Adrenal gland (tissue), 12 donors: ENCODE results near the gene RBFOX1. TPM values are rescaled to one million over a fixed set of nuclear protein-coding genes. Genes with fewer than 3 reads are reported as not detected.

ENCODE experiments used
- DNase-seq, 7 donors: peaks; one replicate each; pipeline ENCODE4 v3.0.0-alpha.2; 2019 to 2020
- H3K27ac ChIP-seq, 5 donors: fragments of 200-600 bp; sonication (generic) in 4 of 5; 1 replicate in 3 of 5; 2 replicates in 2 of 5; pipeline versions ENCODE4 v1.5.1 to v1.8.0; 2016 to 2020; ENCODE audit warnings: mild to moderate bottlenecking in 1 of 5
- H3K27me3 ChIP-seq: fragments of 200-600 bp; 2 replicates; pipeline ENCODE4 v1.8.0; 2021
- H3K36me3 ChIP-seq, 2 donors: fragments of 200-600 bp; replicated peaks in 1 of 2; 1 replicate in 1 of 2; 2 replicates in 1 of 2; pipeline versions ENCODE4 v1.5.1 to v1.8.0; 2018 to 2022
- H3K4me1 ChIP-seq, 2 donors: fragments of 200-600 bp; replicated peaks in 1 of 2; 1 replicate in 1 of 2; 2 replicates in 1 of 2; pipeline versions ENCODE4 v1.5.1 to v1.8.0; 2018 to 2021
- H3K4me3 ChIP-seq, 4 donors: fragments of 200-600 bp; sonication (generic) in 3 of 4; one replicate each; pipeline ENCODE4 v1.5.1; 2016 to 2018
- H3K9me3 ChIP-seq, 3 donors: fragments of 200-600 bp; sonication (generic) in 1 of 3; replicated peaks in 1 of 3; 1 replicate in 2 of 3; 2 replicates in 1 of 3; pipeline versions ENCODE4 v1.5.1 to v1.8.0; 2016 to 2021
- CTCF ChIP-seq, 6 experiments: fragments of 450-650 bp in 4 of 6; fragments of 200-600 bp in 2 of 6; sonication (generic) in 1 of 6; IDR thresholded peaks; 1 replicate in 5 of 6; 2 replicates in 1 of 6; pipeline versions ENCODE4 v1.5.1 to v1.8.0; 2016 to 2021; ENCODE audit warnings: antibody characterized with exemption in 6 of 6, mild to moderate bottlenecking in 2 of 6, moderate library complexity in 1 of 6
- POLR2A ChIP-seq, 2 donors: fragments of 450-650 bp; IDR thresholded peaks; one replicate each; pipeline ENCODE4 v1.6.1; 2017; ENCODE audit warnings: antibody characterized with exemption in 2 of 2, mild to moderate bottlenecking in 2 of 2, moderate library complexity in 1 of 2
- WGBS, 4 donors: extraction: QIAGEN DNeasy Blood & Tissue Kit in 2 of 4; methylation state at CpG; one replicate each; pipeline versions ENCODE4 v1.1.5 to v1.1.7; 2013 to 2017; 5-methylcytosine and 5-hydroxymethylcytosine counted together
- intact Hi-C, 2 donors: fragments of 100-400 bp; cut with DNase I; formaldehyde crosslinking; loops; one replicate each; pipeline versions ENCODE4 v1.14.1 to v1.15.0; 2022 to 2023
- polyA plus RNA-seq, 3 donors: library from polyadenylated mRNA; stranded (reverse); fragments of 200-250 nt in 2 of 3; fragments of 350-450 nt in 1 of 3; fragmentation: Illumina TruSeq in 1 of 3; extraction: RNeasy Lipid Tissue Mini Kit (QIAGEN cat#74804) in 1 of 3; gene quantifications; one replicate each; pipeline ENCODE4 v1.2.3, GENCODE V29; 2013 to 2014
- total RNA-seq, 9 donors: library from RNA; depleted of rRNA in 4 of 9; stranded (reverse); fragments of >200 nt in 4 of 9; fragments of 120-200 nt in 1 of 9; fragmentation: NEBNext Ultra II Directional in 1 of 9; extraction: Animal tissue kit (Norgen Biotek cat#: 25700) in 1 of 9; gene quantifications; one replicate each; pipeline versions ENCODE4 v1.1.0 to v1.2.4, GENCODE V29; 2013 to 2023
- donor health status: healthy with polysubstance abuse.
- donor health status: Bipolar disorder and iron deficiency.
- donor health status: DM: yes; HTN: yes; CAD: no.
- donor health status: DM: no; HTN: no; CAD: no.
- donor health status: DM: no; HTN: no; CAD: no.
- donor health status: DM: yes; HTN: yes; CAD: no.

RBFOX1 gene
- total and polyA plus RNA-seq, 12 donors, result 0.19 to 6.3 (median 0.71) TPM; not detected in 4

DNA sequence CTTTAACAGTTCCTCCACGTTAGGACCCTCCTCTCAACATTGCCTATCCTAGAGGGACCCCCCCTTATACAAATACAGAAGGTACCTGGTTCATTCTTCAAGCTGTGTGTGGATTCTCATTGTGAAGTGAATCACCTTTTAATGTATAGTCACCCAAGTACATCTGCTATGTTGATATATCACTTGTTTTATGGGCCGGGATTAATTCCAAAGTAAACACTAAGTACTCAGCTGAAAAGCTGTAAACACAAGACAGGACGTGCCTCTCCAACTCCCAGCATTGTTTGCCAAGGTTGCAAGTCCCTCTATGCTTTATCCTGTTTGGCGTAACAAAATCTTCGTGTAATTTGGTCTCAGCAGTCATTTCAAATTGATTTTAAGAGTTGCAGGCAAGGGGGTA, 123.6 kb downstream of the RBFOX1 start:
- no peak for DNase-seq
- 48 to 63% (median 52%) methylated on average over 5 of the region's 5 CpGs for WGBS, 4 donors
- H3K9me3 ChIP-seq, result no peaks in the 10 kb centered on the region
- no peaks in the 10 kb centered on the region for H3K36me3 ChIP-seq
- H3K27ac ChIP-seq, result no peak overlapping the region
- intact Hi-C loops, result no loop called here
- H3K4me1 ChIP-seq, result no peaks in the 10 kb centered on the region
- TF ChIP-seq POLR2A (IDR thresholded peaks at IDR 0.05), result no peak
- TF ChIP-seq CTCF (IDR thresholded peaks at IDR 0.05), result no peak
- no peaks in the 10 kb centered on the region for H3K27me3 ChIP-seq
- no peak overlapping the region for H3K4me3 ChIP-seq

GRCh38 chr16:7458144-7458543, 125.5 kb downstream of the RBFOX1 start:
- H3K27me3 ChIP-seq, result no peaks in the 10 kb centered on the region
- no peak for TF ChIP-seq POLR2A (IDR thresholded peaks at IDR 0.05)
- no peak for TF ChIP-seq CTCF (IDR thresholded peaks at IDR 0.05)
- no peaks in the 10 kb centered on the region for H3K36me3 ChIP-seq
- no peaks in the 10 kb centered on the region for H3K4me1 ChIP-seq
- H3K4me3 ChIP-seq, result no peak overlapping the region
- intact Hi-C loops, result no loop called here
- no peak overlapping the region for H3K27ac ChIP-seq
- no peak for DNase-seq
- WGBS, 4 donors, result 63 to 77% (median 70%) methylated on average over 3 of the region's 3 CpGs
- no peaks in the 10 kb centered on the region for H3K9me3 ChIP-seq

- intact Hi-C loops, result no loop called here
- 77 to 85% (median 80%) methylated on average over 3 of the region's 3 CpGs for WGBS, 4 donors
Observed at GRCh38 chr16:7470344-7470743, 137.7 kb downstream of the RBFOX1 start.

DNA sequence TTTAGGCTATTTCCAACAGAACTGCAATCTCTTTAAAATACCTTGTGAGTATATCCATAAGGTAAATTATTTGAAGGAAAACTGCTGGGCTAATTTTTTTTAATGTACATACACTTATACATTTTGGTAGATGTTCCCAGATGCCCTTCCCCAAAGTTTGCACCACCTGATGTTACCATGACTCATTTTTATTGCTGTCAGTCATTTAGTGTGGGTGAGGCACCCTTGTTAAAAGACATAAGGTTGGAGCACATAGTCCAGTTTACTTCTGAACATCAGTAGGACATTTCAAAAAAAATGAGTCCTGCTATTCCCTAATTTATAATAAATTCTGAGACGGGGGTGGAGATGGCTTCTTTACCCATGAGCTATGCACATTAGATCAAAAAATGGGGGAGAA, 138.6 kb downstream of the RBFOX1 start:
- Histone ChIP-seq H3K4me3 (no peak overlapping the region), H3K36me3 (no peaks in the 10 kb centered on the region), H3K27me3 (no peaks in the 10 kb centered on the region), H3K4me1 (no peaks in the 10 kb centered on the region), H3K9me3 (no peaks in the 10 kb centered on the region), H3K27ac (no peak overlapping the region)
- TF ChIP-seq CTCF (IDR thresholded peaks at IDR 0.05) (no peak), POLR2A (IDR thresholded peaks at IDR 0.05) (no peak)
- 0 to 11% (median 0%) methylated on average over 1 of the region's 1 CpG; no CpG with 5 or more reads in 1 of the 4 donors for WGBS, 4 donors
- intact Hi-C loops, result no loop called here
- no peak for DNase-seq

More at GRCh38 chr16:7470344-7470743, 137.7 kb downstream of the RBFOX1 start:
- Histone ChIP-seq H3K27ac (no peak overlapping the region), H3K9me3 (no peaks in the 10 kb centered on the region), H3K4me1 (no peaks in the 10 kb centered on the region), H3K4me3 (no peak overlapping the region), H3K36me3 (no peaks in the 10 kb centered on the region), H3K27me3 (no peaks in the 10 kb centered on the region)
- no peak for DNase-seq
- no peak for TF ChIP-seq CTCF (IDR thresholded peaks at IDR 0.05)
- TF ChIP-seq POLR2A (IDR thresholded peaks at IDR 0.05), result no peak
